NCI-H2196 (cell line): Measurements from ENCODE around the gene FRY.
A peak's percentile ranks its signal among the peaks of the same experiment; 100 is the strongest.

Experiments used
- DNase-seq: peaks from one replicate; lab custom pipeline; 2025; ENCODE audit not compliant: unreplicated experiment; lab: John Stamatoyannopoulos, UW

The FRY gene

DNA sequence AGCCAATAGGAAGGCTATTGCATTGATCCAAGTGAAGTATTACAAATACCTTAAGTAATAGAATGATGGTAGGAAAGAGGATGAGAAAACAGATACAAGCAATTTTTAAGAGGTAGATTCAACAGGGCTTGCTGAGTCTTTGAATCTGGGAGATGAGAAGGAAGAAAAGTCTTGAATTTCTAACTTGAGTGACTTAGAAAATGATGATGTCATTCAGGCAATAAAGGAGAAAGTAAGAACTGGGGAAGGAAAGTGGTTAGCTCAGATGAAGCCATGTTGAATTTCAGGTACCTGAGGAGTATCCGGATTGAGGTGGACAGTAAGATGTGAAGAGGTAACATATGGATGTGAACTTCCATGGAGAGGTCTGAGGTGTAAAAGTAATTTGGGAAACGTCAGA is 15.5 kb upstream of the FRY start:
- no peak for DNase-seq

DNA sequence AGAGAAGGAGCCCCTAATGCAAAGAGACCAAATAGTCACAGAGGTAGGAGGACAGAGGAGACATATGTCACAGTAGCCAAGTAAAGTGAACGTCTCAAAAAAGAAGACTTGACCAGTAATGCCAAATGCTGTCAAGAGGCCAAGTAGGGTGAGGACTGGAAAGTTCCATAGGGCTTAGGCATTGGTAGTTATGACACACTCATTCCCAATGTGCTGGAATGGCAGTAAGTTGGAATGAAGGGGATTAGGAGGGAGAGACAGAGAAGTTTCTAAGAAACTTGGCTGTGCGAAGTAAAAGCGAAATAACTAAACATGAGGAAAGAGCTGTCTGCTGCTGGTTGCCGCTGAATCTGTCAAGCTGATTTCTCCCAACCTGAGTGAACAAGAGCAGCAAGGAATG is 14.9 kb upstream of the FRY start:
- DNase-seq, result no peak

DNA sequence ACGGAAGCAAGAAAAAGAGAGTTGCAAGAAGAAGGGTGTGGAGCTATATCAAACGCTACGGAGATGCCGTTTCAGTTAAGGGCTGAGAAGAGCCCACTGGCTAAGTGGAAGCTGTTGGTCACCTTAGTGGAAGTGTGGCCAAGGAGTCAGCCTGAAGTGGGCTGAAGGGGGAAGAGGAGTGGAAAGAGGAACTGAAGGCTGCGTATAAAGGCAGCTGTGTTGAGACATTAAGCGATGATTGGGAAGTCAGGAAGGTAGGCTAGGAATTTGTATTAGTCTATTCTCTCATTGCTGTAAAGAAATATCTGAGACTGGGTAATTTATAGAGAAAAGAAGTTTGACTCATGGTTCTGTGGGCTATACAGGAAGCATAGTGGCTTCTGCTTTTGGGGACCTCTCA is 14.1 kb upstream of the FRY start:
- DNase-seq, result no peak

DNA sequence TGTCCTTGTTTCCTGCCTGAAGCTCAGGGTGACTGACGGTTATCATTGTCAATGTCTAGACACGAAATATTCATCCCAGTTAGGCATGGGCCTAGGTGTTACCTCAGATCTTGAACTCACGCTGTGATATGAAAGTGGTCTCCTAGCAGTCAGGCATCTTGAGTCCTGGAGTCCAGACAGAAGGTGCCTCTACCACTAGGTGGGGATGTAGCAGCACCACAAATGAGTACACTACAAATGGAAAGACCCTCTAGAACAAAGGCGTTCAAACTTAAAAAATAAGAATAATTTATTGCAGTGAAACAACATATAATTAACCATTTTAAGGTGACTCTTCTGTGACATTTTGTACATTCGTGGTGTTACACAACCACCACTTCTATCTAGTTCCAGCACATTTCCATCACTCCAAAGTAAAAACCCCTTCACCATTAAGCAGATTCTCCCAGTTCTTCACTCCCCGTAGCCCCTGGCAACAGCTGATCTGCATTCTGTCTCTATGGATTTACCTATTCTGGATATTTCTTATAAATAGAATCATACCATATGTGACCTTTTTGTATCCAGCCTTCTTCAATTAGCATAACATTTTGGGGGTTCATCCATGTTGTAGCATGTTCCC is 11.9 kb upstream of the FRY start:
- DNase-seq, result peak; percentile 9

DNA sequence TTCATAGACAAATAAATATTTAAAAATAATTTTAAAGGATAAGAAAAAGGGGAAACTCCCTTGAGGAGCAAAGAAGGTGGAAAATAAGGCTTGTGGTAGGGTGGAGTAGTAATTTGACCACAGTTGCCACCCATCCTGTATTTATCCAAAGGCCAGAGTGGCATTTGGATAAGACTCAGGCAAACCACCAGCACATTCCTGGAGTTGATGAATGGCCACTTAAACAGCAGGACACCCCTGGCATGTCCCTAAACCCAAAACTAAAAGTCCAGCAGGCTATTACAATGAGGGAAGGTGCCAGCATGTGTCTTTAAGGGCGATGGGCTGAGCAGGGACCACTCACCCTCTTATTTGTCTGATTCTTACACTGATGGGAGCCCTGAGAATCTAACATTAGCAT is 9.8 kb upstream of the FRY start:
- DNase-seq, result no peak

DNA sequence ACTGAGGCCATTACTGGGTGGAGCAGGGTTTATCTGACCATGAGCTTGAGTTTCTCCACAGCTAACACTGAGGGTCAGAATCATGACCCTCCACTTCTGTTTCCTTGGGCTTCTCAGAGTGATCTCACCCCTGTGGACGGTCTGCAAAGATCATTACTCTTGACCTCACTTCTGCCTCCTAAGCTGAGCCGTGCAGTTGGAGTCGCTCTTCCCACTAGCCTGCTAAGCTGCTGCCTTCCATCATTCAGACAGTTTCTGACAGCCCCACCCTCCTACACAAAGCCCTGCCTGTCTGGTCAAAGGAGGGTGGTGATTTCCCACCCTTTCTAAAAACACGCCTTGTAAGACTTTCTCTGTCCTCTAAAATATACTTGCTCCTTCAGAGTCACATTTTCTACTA is 9.3 kb upstream of the FRY start:
- no peak for DNase-seq

DNA sequence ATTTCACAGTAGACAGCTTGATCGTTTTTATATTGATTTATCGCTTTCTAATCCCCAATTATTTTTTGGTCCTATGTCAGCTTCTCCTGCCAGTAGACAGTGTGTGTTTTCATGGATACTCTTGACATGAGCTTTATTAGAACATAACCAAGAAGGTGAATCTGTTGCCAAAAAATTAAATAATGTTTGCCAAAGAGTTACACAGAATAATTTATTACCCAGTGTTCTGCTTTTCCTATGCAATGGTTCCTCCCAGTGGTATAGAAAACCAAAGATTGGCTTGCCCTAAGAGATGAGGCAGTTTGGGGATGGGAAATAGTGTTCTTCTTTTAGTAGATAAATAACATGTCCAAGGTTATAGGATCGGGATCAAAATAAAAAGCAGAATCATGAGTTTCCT is 8.5 kb upstream of the FRY start:
- DNase-seq, result no peak

DNA sequence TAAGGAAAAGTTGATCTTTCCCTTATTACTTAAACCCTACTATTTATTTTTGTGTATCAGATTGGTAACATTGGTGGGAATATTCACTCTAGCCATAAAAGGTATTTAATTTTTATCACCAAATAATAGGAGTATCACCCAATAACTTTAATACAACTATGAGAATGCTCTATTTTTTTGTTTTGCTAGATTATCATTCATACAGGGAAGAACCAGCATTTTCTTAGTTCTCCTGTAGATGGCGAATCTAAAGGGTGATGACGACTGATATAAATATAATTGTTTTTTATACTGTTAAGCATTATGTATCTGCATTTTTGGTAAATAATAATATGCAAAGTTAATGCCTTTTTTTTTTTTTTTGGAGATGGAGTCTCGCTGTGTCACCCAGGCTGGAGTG is 7.9 kb upstream of the FRY start:
- DNase-seq, result no peak

DNA sequence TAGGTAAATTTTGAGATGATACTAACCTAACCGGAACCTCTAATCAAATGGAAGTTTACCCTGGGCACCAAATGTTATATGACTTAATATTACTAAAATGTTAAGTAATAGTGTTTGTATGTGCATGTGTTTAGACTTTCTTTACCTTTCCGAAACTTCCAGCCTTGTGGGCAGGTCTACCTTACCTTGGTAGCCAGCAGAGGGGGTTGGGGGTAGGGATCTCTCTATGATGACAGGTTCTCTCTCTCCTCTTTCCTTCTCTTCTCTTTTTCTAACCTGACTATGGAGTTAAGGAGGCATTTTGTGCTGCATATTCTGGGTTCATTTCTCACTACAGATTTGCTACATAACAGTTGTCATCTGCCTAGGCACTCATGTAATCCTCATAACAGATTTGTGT is 6.8 kb upstream of the FRY start:
- no peak for DNase-seq

DNA sequence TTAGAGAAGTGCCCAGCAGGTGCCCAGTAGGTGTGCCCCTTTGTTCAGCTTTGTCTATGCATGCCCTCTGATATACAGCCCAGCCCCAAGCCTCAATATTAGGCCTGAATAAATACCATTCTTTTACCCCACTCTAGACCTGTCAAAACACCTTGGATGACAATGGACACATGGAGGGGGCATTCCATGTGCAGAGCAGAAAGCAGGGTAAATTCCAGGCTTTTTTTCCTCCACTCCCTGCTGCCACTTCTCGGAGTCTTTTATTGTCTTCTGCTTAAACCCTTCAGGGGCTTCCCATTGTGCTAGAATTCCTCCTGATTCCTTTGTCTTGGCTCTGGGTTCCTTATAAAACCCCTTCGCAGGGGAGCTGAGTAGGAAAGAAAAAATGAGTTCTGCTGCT is 5.8 kb upstream of the FRY start:
- DNase-seq, result no peak

DNA sequence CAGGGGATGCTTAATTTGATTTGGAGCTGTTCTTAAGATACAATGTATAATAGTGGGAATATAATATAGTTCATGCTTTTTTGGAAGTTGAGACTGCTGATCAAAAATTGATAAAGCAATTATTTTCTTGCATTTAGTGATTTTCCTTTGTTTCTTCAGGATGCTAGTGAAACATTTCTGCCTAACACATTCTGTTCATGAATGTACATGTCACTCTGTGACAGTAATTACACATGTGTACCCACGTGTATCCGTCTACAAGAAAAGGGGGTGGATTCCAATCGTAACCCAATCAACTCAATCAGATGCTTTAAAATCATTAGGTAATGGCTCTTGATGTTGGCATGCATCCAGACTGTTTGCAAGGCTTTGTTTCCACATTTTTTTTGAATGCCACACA is 5.0 kb upstream of the FRY start:
- DNase-seq, result no peak

DNA sequence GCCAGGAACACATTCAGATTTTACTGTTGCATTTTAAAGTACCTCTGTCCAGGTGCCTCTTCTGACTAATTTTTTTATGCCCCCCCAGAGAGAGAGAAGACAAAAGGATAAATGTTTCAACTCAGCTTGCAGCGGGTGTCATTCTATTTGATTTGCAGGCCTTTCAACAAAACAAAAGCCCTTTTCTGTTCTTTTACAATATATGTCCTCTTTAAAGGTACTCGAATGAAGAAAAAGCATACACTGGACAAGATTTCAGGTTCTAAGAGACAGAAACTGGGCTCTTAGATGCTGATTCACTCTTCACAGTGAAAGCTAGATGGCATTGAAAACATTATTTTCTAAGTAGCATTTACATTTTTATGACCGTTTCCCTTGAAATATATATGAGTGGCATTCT is 2.9 kb upstream of the FRY start:
- DNase-seq, result no peak

DNA sequence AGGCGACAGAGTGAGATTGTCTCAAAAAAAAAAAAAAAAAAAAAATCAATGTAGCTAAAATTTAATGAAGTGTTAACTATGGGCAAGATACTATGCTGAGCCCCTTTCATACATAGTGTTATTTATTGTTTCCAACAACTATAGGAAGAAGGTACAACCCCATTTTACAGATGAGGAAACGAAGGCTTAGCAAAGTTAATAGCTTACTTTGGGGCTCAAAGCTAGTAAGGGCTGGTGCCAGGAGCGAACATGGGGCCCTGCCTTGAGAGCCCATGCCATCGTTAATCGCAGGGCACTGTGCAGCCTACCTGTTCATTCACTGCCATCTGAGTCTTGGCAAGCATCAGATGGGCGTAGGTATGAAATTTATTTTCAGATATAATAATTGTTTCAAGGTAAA is 1.9 kb upstream of the FRY start:
- no peak for DNase-seq

DNA sequence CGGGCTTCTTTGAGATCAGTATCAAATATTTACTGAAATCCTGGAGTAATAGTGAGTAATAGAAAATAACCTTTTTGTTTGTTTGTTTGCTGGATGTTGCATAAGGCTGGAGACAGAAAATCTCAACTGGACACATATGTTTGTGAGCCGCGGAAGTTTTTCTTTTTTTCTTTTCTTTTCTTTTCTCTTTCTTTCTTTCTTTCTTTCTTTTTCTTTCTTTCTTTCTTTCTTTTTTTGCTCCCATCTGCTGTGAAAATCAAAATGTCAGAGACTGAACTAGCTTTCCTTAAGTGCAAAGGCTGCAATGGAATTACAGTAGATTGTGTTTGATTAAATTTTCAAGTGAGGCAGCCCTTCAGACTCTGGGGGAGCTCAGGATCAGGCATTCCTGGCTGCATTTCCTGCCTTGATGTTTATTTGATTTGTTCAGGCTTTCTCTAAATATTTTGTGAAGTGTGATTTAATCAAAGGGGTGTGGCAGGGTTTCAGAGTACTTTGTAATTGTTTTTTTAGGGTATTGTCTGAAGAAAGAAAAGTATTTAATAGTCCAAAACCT is 319 bp downstream of the FRY start:
- DNase-seq, result no peak

DNA sequence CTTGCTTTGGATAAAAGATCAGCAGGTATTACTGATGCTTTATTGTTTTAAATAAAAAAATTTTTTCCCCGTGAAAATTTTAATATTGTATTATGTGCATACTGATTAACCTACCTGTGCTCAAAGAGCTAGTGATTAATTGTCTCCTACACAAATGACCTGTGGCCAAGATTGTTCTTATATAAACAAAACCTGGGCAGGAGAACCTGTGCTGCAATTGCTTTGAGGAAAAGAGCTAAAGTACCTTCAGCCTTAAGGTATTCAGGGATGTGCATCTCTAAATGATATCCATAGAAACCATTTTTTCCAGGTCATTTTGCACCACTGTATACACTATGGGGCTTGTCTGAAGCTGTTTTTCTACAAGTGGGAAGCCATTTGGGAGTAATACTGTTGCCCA is 1.2 kb downstream of the FRY start:
- no peak for DNase-seq

DNA sequence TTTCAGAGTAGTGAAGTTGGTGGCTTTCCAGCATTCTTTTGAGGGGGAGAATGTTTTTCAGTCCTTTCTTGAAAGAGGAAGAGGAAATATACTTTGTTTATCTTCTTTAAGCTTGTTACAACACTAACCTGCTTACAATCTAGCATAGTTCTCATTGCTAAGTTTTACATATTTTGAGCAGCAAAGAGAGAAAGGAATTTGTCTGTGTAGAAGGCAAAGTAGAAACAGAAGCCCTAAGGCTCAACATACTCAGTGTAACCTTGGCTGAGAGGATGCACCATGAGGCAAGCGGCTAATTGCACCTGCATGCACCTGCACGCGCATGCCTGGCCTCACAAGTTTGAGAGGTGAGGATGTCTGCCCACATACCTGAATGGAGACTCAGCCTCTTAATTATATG is 2.2 kb downstream of the FRY start:
- peak; percentile 12 for DNase-seq

DNA sequence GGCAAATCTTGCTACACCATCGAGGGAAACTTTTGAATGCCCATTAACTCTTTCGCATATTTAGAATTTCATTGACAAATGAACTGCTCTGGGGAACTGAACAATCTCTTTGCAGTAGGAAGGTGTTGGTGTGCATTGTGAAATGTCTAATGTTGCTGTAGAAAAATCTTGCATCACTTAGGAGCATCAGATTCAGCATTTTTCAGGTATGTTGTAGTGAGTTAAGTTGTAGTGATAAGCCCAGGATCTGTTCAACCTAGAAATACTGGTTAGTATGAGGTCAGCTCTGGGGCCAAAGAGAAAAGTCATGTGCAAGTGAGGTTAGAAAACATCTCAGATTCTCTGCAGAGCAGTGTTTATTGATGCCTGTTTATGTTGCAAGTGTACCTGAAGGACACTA is 4.1 kb downstream of the FRY start:
- no peak for DNase-seq

DNA sequence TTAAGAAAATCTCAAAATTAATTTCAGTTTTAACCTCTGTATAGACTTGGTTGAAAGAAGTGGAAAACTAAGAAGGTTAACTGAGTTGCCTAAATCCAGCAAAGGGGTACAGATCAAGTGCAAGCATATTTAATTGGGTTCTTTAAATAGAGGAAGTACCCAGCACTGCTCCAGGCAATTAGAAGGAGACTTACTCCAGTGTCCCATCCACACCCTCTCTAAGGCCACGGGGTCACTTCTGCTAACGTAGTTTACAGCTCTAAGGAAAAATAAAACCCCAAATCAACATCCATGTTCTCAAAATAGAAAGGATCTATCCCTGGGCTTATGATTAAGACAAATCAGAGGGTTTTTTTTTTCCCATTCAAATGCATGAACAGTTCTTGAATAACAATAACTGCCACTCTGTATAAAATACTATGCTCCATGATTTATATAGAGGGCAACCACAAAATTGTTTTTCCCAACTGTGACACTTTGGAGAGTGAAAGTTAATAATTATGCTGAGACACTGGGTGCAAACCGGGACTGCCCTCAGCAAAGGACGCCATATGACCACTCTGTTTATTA is 4.6 kb downstream of the FRY start:
- DNase-seq, result no peak

DNA sequence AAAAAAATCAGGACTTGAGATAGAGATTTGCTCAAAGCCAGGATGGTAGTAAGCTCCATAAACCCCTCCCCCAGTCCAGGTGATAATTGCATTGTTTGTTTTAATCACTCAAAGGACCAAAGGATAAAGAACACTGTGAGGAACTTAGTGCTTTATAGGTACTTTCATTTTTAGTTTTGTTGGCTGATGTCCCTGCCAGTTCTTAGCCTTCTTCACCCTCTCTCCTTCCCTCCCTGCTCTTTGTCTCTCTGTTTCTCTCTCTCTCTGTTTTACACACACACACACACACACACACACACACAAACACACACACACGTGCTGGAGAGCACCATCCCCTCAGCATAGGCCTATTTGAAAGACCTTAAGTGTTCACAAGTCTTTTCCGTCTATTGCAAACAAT is 5.2 kb downstream of the FRY start:
- no peak for DNase-seq

DNA sequence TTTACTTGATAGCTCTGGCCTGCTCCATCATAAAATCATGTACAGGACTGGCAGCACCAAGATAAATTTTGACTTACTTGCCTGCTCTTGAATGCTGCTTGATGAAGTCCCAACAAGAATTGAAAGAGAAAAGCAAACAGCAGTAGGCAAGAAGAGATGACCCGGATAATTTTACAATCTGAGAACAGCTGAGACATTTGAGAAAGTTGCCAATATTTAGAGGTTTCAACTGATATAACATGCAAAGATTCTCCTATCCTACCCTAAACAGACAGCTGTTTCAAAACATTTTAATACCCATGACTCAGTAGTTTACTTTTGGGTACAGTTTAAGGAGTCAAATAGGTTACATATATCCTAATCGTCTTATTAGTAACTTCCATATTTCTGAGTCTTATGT is 5.9 kb downstream of the FRY start:
- no peak for DNase-seq

DNA sequence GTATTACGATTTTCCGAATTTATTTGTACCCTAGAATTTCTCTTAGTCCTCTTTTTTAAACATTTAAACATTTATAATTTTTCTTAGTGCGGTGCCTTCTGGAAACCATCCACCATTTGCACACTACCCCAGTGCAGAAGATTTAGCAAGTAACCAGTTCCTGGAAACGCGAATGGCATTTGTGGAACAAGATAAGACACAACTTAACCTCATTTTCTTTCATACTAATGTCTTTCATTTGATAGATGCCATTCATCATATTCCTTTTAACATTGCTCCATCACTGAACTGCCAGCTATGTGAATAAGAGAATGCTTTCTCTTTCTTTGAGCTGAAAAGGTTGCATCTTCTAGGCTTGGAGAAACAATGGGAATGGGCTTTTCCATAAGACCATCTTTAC is 6.8 kb downstream of the FRY start:
- no peak for DNase-seq

DNA sequence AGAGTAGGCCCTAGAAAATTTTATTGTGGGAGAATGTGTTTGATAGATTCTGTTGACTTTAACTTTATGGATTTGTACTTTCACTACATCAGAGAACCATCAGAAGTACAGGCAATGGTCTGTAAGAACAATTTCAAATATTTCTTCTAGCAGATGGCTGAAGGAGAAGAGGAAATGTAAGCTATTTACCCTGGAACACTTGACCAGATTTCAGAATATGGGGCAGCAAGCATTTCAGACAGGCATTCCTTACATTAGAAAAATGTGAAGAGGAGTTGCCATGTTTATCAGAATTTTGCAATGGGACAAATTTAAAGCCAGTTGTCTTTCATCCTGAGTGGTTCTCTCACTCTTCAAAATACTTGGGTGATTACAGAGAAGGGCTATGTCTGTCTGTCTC is 7.5 kb downstream of the FRY start:
- no peak for DNase-seq

DNA sequence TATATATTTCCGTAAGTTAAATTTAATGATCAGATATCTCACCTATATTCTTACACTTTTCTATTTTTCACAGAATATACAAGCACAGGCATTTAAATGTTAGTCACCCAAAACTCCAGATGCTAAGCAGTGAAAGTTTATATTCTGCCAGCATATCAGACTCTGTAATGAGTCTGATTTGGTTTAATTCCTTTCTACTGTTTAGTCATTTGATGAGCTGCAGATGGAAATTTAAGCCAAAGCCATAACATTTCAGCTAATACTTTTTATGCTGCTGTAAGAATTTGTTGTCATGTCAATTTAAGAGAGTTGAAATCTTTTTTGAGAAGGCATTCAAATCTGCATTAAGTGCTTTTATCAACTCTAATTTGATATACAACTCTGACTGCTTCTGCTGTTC is 8.0 kb downstream of the FRY start:
- DNase-seq, result no peak
